K562 (cell line): ENCODE results near the gene TTC31. TPM values are rescaled to one million over a fixed set of nuclear protein-coding genes. Genes with fewer than 3 reads are reported as not detected.

Experiments
- ATF1 ChIP-seq, 2 experiments: fragments of 450-650 bp in 1 of 2; IDR thresholded peaks; 2 replicates each; pipeline ENCODE4 v1.6.1; 2016; ENCODE audit warnings: missing compliant biosample characterization in 1 of 2, missing genetic modification characterization in 1 of 2
- DIDO1 ChIP-seq: fragments of 450-650 bp; IDR thresholded peaks from 2 replicates; pipeline ENCODE4 v1.6.1; 2016; ENCODE audit warnings: low read depth, missing biosample characterization, missing genetic modification characterization
- HBP1 ChIP-seq: fragments of 450-650 bp; formaldehyde crosslinking; IDR thresholded peaks from 2 replicates; pipeline ENCODE4 v1.4.0; 2022; ENCODE audit warnings: missing genetic modification characterization
- HDAC1 ChIP-seq, 2 experiments: fragments of 450-650 bp; IDR thresholded peaks; 2 replicates each; pipeline ENCODE4 v1.6.1; 2016 to 2017; ENCODE audit warnings: inconsistent platforms in 1 of 2, mild to moderate bottlenecking in 1 of 2, moderate library complexity in 1 of 2
- HES1 ChIP-seq: fragments of 450-650 bp; IDR thresholded peaks from 2 replicates; pipeline ENCODE4 v1.6.1; 2016; ENCODE audit warnings: low read depth, mild to moderate bottlenecking, moderate library complexity
- KDM2B ChIP-seq: fragments of 250-450 bp; sonication (Bioruptor Pico); IDR thresholded peaks from 2 replicates; pipeline ENCODE4 v1.8.0; 2021; ENCODE audit warnings: mild to moderate bottlenecking, moderate library complexity
- NR2C2 ChIP-seq, 2 experiments: fragments of 200-800 bp in 1 of 2; sonication (Bioruptor generic) in 1 of 2; sonication (generic) in 1 of 2; formaldehyde crosslinking in 1 of 2; IDR thresholded peaks; 2 replicates each; pipeline versions ENCODE4 v1.6.1 to v1.8.0; 2016 to 2022; ENCODE audit warnings: mild to moderate bottlenecking in 1 of 2, missing compliant biosample characterization in 1 of 2, missing genetic modification characterization in 1 of 2, missing genetic modification reagents in 1 of 2
- YBX1 ChIP-seq: fragments of 450-650 bp; IDR thresholded peaks from 2 replicates; pipeline ENCODE4 v1.7.1; 2016; ENCODE audit warnings: mild to moderate bottlenecking
- ZNF354B ChIP-seq: fragments of 250-450 bp; sonication (Bioruptor Pico); IDR thresholded peaks from 2 replicates; pipeline ENCODE4 v1.4.0; 2020
- polyA plus RNA-seq, 8 experiments: library from polyadenylated mRNA; depleted of rRNA in 4 of 8; stranded (reverse) in 5 of 8; unstranded in 3 of 8; fragments of >200 nt; fragmentation: Nextera tagmentation in 2 of 8; fragmentation: Illumina TruSeq in 1 of 8; extraction: Ambion mirVana in 2 of 8; extraction: Trizol in 1 of 8; gene quantifications; 2 replicates each; pipeline versions ENCODE4 v1.2.1 to v1.2.3, GENCODE V29; 2011 to 2014; ENCODE audit warnings: inconsistent platforms in 1 of 8, missing spikeins in 1 of 8
- total RNA-seq, 7 experiments: library from RNA; depleted of rRNA in 6 of 7; stranded (reverse); fragments of >200 nt in 6 of 7; fragmentation: Illumina TruSeq in 2 of 7; extraction: Trizol in 2 of 7; gene quantifications; 2 replicates each; pipeline versions ENCODE4 v1.2.1 to v1.2.3, GENCODE V29; 2011 to 2021; ENCODE audit warnings: low replicate concordance in 1 of 7
- TF ChIP-seq, protein P1 (sequence below), 2 experiments: fragments of 450-650 bp; formaldehyde crosslinking in 1 of 2; IDR thresholded peaks; 2 replicates each; pipeline versions ENCODE4 v1.4.0 to v1.6.1; 2014 to 2020; ENCODE audit warnings: mild to moderate bottlenecking in 2 of 2, borderline replicate concordance in 1 of 2, low read depth in 1 of 2
- TF ChIP-seq, protein P2 (sequence below), 2 experiments: fragments of 450-650 bp; conservative IDR thresholded peaks; 2 replicates each; pipeline ENCODE4 v1.6.1; 2017; ENCODE audit warnings: mild to moderate bottlenecking in 2 of 2, moderate library complexity in 2 of 2

The TTC31 gene
- total and polyA plus RNA-seq, 9 of the 15 experiments (the other 6 are each of a cell fraction or from before 2014, with no cell fraction given) = 4.7 to 30.5 (median 15.9) TPM

DNA sequence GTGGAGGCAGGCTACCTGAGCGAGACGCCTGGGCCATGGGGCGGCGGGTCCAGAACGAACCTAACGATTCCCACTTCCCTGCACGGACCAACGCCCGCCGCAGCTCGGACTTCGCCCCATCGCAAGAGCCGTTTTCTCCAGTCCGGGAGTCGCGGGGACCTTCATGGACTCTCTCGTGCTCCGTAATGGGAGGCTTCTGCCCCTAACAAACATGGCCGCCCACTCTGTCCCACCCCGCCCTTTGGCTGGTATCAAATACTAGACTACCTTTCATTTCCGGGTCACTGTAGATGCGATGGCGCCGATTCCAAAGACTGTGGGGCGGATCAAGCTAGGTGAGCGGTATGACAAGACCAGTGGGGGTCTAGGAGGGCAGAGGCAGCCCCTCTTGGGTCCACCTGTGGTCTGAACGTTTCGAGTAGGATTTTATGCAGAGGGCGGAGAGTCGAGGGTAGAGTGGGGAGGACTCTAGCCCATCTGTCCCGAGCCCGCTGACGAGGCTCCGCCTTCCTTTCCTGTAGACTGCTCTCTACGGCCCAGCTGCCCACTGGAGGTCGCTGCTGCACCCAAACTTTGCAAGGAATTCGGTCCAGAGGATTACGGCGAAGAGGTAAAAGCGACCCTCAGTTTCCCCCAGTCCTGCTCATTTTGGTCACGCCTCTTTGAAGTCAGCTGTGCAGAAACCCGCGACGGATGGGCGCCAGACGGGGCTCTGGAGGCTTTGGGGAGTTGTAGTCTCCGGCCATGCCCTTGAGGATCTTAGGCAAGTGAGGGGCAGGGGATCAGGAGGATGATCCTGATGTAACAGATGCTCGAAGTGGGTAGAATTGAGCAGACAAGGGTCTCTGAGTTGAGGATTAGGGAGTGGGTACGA lies at the start of gene TTC31, which contains the start of gene CCDC142 (continued):
- TF ChIP-seq, protein P1, sequence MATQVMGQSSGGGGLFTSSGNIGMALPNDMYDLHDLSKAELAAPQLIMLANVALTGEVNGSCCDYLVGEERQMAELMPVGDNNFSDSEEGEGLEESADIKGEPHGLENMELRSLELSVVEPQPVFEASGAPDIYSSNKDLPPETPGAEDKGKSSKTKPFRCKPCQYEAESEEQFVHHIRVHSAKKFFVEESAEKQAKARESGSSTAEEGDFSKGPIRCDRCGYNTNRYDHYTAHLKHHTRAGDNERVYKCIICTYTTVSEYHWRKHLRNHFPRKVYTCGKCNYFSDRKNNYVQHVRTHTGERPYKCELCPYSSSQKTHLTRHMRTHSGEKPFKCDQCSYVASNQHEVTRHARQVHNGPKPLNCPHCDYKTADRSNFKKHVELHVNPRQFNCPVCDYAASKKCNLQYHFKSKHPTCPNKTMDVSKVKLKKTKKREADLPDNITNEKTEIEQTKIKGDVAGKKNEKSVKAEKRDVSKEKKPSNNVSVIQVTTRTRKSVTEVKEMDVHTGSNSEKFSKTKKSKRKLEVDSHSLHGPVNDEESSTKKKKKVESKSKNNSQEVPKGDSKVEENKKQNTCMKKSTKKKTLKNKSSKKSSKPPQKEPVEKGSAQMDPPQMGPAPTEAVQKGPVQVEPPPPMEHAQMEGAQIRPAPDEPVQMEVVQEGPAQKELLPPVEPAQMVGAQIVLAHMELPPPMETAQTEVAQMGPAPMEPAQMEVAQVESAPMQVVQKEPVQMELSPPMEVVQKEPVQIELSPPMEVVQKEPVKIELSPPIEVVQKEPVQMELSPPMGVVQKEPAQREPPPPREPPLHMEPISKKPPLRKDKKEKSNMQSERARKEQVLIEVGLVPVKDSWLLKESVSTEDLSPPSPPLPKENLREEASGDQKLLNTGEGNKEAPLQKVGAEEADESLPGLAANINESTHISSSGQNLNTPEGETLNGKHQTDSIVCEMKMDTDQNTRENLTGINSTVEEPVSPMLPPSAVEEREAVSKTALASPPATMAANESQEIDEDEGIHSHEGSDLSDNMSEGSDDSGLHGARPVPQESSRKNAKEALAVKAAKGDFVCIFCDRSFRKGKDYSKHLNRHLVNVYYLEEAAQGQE (IDR thresholded peaks at IDR 0.05; ENCODE audit: borderline replicate concordance) = peak; percentile 81; the same call in 1 of the 2 replicates
- TF ChIP-seq, protein P1 (CRISPR knock-in tag; IDR thresholded peaks at IDR 0.05; ENCODE audit: low read depth) = no peak
- TF ChIP-seq ATF1 (CRISPR knock-in tag; IDR thresholded peaks at IDR 0.05) (no peak), ATF1 (tag; IDR thresholded peaks at IDR 0.05) (peak; percentile 82), HDAC1 (IDR thresholded peaks at IDR 0.05) (peak in 1 of 2 experiments; percentile 80; a peak in 2 of 4 replicates), HES1 (no peak), YBX1 (no peak), NR2C2 (CRISPR knock-in tag; IDR thresholded peaks at IDR 0.05) (peak; percentile 99), NR2C2 (tag; IDR thresholded peaks at IDR 0.05) (peak; percentile 100), ZNF354B (no peak), DIDO1 (peak; percentile 82), HBP1 (CRISPR knock-in tag) (no peak), KDM2B (CRISPR knock-in tag) (no peak)
- TF ChIP-seq, protein P2, sequence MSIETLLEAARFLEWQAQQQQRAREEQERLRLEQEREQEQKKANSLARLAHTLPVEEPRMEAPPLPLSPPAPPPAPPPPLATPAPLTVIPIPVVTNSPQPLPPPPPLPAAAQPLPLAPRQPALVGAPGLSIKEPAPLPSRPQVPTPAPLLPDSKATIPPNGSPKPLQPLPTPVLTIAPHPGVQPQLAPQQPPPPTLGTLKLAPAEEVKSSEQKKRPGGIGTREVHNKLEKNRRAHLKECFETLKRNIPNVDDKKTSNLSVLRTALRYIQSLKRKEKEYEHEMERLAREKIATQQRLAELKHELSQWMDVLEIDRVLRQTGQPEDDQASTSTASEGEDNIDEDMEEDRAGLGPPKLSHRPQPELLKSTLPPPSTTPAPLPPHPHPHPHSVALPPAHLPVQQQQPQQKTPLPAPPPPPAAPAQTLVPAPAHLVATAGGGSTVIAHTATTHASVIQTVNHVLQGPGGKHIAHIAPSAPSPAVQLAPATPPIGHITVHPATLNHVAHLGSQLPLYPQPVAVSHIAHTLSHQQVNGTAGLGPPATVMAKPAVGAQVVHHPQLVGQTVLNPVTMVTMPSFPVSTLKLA (conservative IDR thresholded peaks at IDR 0.05) = peak; percentile 6 to 85
